ENCODE data around the gene OMD.

The OMD gene

GRCh38 chr9:92381775-92382174, 42.5 kb downstream of the OMD start:
- in situ Hi-C loops (cut with HindIII; ENCODE audit: low sequenced_read_pairs), result no loop called here
- no peak overlapping the region for H3K4me3 ChIP-seq (ENCODE audit: low read depth, low read length)
- no peak for TF ChIP-seq CTCF (IDR thresholded peaks at IDR 0.05; ENCODE audit: low read depth, low read length, missing control alignments)
- no peak for DNase-seq (ENCODE audit: low read depth)

GRCh38 chr9:92380603-92381002, 43.7 kb downstream of the OMD start:
- no peak for TF ChIP-seq CTCF (IDR thresholded peaks at IDR 0.05; ENCODE audit: low read depth, low read length, missing control alignments)
- in situ Hi-C loops (cut with HindIII; ENCODE audit: low sequenced_read_pairs), result no loop called here
- no peak for DNase-seq (ENCODE audit: low read depth)
- no peak overlapping the region for H3K4me3 ChIP-seq (ENCODE audit: low read depth, low read length)

GRCh38 chr9:92378865-92379560, 45.3 kb downstream of the OMD start:
- in situ Hi-C loops (cut with HindIII; ENCODE audit: low sequenced_read_pairs), result no loop called here
- peak; percentile 60 for DNase-seq (ENCODE audit: low read depth)
- H3K4me3 ChIP-seq (ENCODE audit: low read depth, low read length), result no peak overlapping the region
- no peak for TF ChIP-seq CTCF (IDR thresholded peaks at IDR 0.05; ENCODE audit: low read depth, low read length, missing control alignments)

GRCh38 chr9:92377876-92378275, 46.4 kb downstream of the OMD start:
- no peak overlapping the region for H3K4me3 ChIP-seq (ENCODE audit: low read depth, low read length)
- in situ Hi-C loops (cut with HindIII; ENCODE audit: low sequenced_read_pairs), result no loop called here
- TF ChIP-seq CTCF (IDR thresholded peaks at IDR 0.05; ENCODE audit: low read depth, low read length, missing control alignments), result no peak
- no peak for DNase-seq (ENCODE audit: low read depth)

- in situ Hi-C loops (cut with HindIII; ENCODE audit: low sequenced_read_pairs), result no loop called here
- TF ChIP-seq CTCF (IDR thresholded peaks at IDR 0.05; ENCODE audit: low read depth, low read length, missing control alignments), result no peak
- H3K4me3 ChIP-seq (ENCODE audit: low read depth, low read length), result no peak overlapping the region
- DNase-seq (ENCODE audit: low read depth), result no peak
These were observed 51.1 kb downstream of the OMD start for GRCh38 chr9:92373167-92373566.

- TF ChIP-seq CTCF (IDR thresholded peaks at IDR 0.05; ENCODE audit: low read depth, low read length, missing control alignments), result no peak
- H3K4me3 ChIP-seq (ENCODE audit: low read depth, low read length), result no peak overlapping the region
- no peak for DNase-seq (ENCODE audit: low read depth)
- in situ Hi-C loops (cut with HindIII; ENCODE audit: low sequenced_read_pairs), result no loop called here
These were observed 55.2 kb downstream of the OMD start for GRCh38 chr9:92369075-92369474.
